SKM-1 treated with dmso at 0.1 percent for 144 hours (cell line): ENCODE results near the gene USP20.
A peak's percentile ranks its signal among the peaks of the same experiment; 100 is the strongest.

ENCODE experiments used
- DNase-seq: peaks from one replicate; lab custom pipeline; 2025; ENCODE audit not compliant: unreplicated experiment; lab: John Stamatoyannopoulos, UW

The USP20 gene

GRCh38 chr9:129874261-129875101, 39.2 kb downstream of the USP20 start:
- DNase-seq, result no peak

GRCh38 chr9:129875181-129875611, 39.9 kb downstream of the USP20 start:
- no peak for DNase-seq

- no peak for DNase-seq
Measured at GRCh38 chr9:129875687-129876395, 40.6 kb downstream of the USP20 start.

GRCh38 chr9:129876815-129877214, 41.6 kb downstream of the USP20 start:
- no peak for DNase-seq

GRCh38 chr9:129878291-129878690, 43.0 kb downstream of the USP20 start:
- DNase-seq, result no peak

GRCh38 chr9:129879103-129879699, 43.9 kb downstream of the USP20 start:
- DNase-seq, result no peak

- DNase-seq, result no peak
Measured at GRCh38 chr9:129879991-129880653, 44.9 kb downstream of the USP20 start.

- no peak for DNase-seq
Measured at GRCh38 chr9:129880654-129881546, 45.6 kb downstream of the USP20 start.

- no peak for DNase-seq
Measured at GRCh38 chr9:129881547-129882324, 46.5 kb downstream of the USP20 start.

- DNase-seq, result peak; percentile 87
Measured at GRCh38 chr9:129884220-129885017, 49.2 kb downstream of the USP20 start.

- DNase-seq, result no peak
Measured at GRCh38 chr9:129885018-129885669, 49.9 kb downstream of the USP20 start.

GRCh38 chr9:129885670-129886106, 50.4 kb downstream of the USP20 start:
- peak; percentile 94 for DNase-seq

- no peak for DNase-seq
Measured at GRCh38 chr9:129886226-129887174, 51.2 kb downstream of the USP20 start.

GRCh38 chr9:129887334-129888292, 52.4 kb downstream of the USP20 start:
- DNase-seq, result peak; percentile 28

GRCh38 chr9:129888293-129889121, 53.2 kb downstream of the USP20 start:
- peak; percentile 98 for DNase-seq
